ENCODE data around the gene CCDC106. TPM values are rescaled to one million over a fixed set of nuclear protein-coding genes. Genes with fewer than 3 reads are reported as not detected.
A peak's percentile ranks its signal among the peaks of the same experiment; 100 is the strongest.

Gene CCDC106
- total RNA-seq, 1 donor from 2014 or later, result 10.7 TPM

GRCh38 chr19:55650126-55650557 is 2.1 kb downstream of the CCDC106 start:
- DNase-seq (ENCODE audit: low read depth in 2 of 2), result no peak

GRCh38 chr19:55650602-55651230 is 2.7 kb downstream of the CCDC106 start:
- DNase-seq (ENCODE audit: low read depth in 2 of 2), result no peak

- DNase-seq (ENCODE audit: low read depth in 2 of 2), result no peak
Observed at GRCh38 chr19:55651236-55651635, 3.2 kb downstream of the CCDC106 start.

GRCh38 chr19:55652311-55653128 is 4.5 kb downstream of the CCDC106 start:
- DNase-seq (ENCODE audit: low read depth in 2 of 2), result no peak

GRCh38 chr19:55653651-55654322 is 5.8 kb downstream of the CCDC106 start:
- DNase-seq (ENCODE audit: low read depth in 2 of 2), result peak; percentile 99

GRCh38 chr19:55654323-55654867 is 6.4 kb downstream of the CCDC106 start:
- DNase-seq (ENCODE audit: low read depth in 2 of 2), result peak; percentile 99 to 100

GRCh38 chr19:55654868-55655647 is 7.0 kb downstream of the CCDC106 start, which contains the start of gene U2AF2:
Gene U2AF2 (plus strand): TSS chr19:55655035. CDS start chr19:55655105, 70 bp downstream.
- peak; percentile 94 to 97 for DNase-seq (ENCODE audit: low read depth in 2 of 2)

GRCh38 chr19:55655648-55656040 is 7.6 kb downstream of the CCDC106 start:
- DNase-seq (ENCODE audit: low read depth in 2 of 2), result no peak

GRCh38 chr19:55656552-55656951 is 8.5 kb downstream of the CCDC106 start:
- no peak for DNase-seq (ENCODE audit: low read depth in 2 of 2)

- DNase-seq (ENCODE audit: low read depth in 2 of 2), result peak in 1 of 2 donors; percentile 23
Observed at GRCh38 chr19:55656988-55657747, 9.2 kb downstream of the CCDC106 start.

- DNase-seq (ENCODE audit: low read depth in 2 of 2), result no peak
Observed at GRCh38 chr19:55658846-55659459, 10.9 kb downstream of the CCDC106 start.

- no peak for DNase-seq (ENCODE audit: low read depth in 2 of 2)
Observed at GRCh38 chr19:55659822-55660221, 11.8 kb downstream of the CCDC106 start.

- DNase-seq (ENCODE audit: low read depth in 2 of 2), result no peak
Observed at GRCh38 chr19:55660404-55660803, 12.4 kb downstream of the CCDC106 start.

- no peak for DNase-seq (ENCODE audit: low read depth in 2 of 2)
Observed at GRCh38 chr19:55660991-55661390, 13.0 kb downstream of the CCDC106 start.

- DNase-seq (ENCODE audit: low read depth in 2 of 2), result no peak
Observed at GRCh38 chr19:55661826-55662225, 13.8 kb downstream of the CCDC106 start.

GRCh38 chr19:55663846-55664536 is 16.0 kb downstream of the CCDC106 start:
- no peak for DNase-seq (ENCODE audit: low read depth in 2 of 2)

- no peak for DNase-seq (ENCODE audit: low read depth in 2 of 2)
Observed at GRCh38 chr19:55666343-55667005, 18.5 kb downstream of the CCDC106 start.

- DNase-seq (ENCODE audit: low read depth in 2 of 2), result no peak
Observed at GRCh38 chr19:55667006-55667381, 19.0 kb downstream of the CCDC106 start.

- no peak for DNase-seq (ENCODE audit: low read depth in 2 of 2)
Observed at GRCh38 chr19:55667511-55667910, 19.5 kb downstream of the CCDC106 start.
